Stimulated activated CD4-positive, alpha-beta T cell treated with anti-CD3 and anti-CD28 coated beads, Interleukin-1b, Interleukin-23, amount 100 ng/mL, for 4 hours (primary cell): Measurements from ENCODE around the gene AFDN.

Source experiments
- DNase-seq, 2 donors: peaks; one replicate each; pipeline ENCODE4 v3.0.0-alpha.2; 2020; ENCODE audit warnings: low read depth in 2 of 2

The AFDN gene

GRCh38 chr6:167794161-167795157, 32.3 kb upstream of the AFDN start:
- DNase-seq = no peak

GRCh38 chr6:167795321-167795811, 31.3 kb upstream of the AFDN start:
- DNase-seq = no peak

GRCh38 chr6:167795874-167796191, 30.9 kb upstream of the AFDN start:
- no peak for DNase-seq

- DNase-seq = no peak
Measured at GRCh38 chr6:167796192-167796981, 30.3 kb upstream of the AFDN start.

- DNase-seq = no peak
Measured at GRCh38 chr6:167797011-167797471, 29.7 kb upstream of the AFDN start.

- DNase-seq = no peak
Measured at GRCh38 chr6:167797476-167798265, 29.0 kb upstream of the AFDN start.

GRCh38 chr6:167798453-167798852, 28.3 kb upstream of the AFDN start:
- DNase-seq = no peak

GRCh38 chr6:167799033-167799821, 27.5 kb upstream of the AFDN start:
- DNase-seq = no peak

- no peak for DNase-seq
Measured at GRCh38 chr6:167800549-167800948, 26.2 kb upstream of the AFDN start.

- no peak for DNase-seq
Measured at GRCh38 chr6:167801263-167801662, 25.4 kb upstream of the AFDN start.

- DNase-seq = no peak
Measured at GRCh38 chr6:167802339-167802738, 24.4 kb upstream of the AFDN start.

GRCh38 chr6:167803816-167804215, 22.9 kb upstream of the AFDN start:
- DNase-seq = no peak

- DNase-seq = no peak
Measured at GRCh38 chr6:167804281-167805013, 22.3 kb upstream of the AFDN start.

GRCh38 chr6:167805349-167806060, 21.2 kb upstream of the AFDN start:
- DNase-seq = no peak

- DNase-seq = no peak
Measured at GRCh38 chr6:167806061-167806700, 20.5 kb upstream of the AFDN start.

GRCh38 chr6:167807200-167807599, 19.5 kb upstream of the AFDN start:
- no peak for DNase-seq

- no peak for DNase-seq
Measured at GRCh38 chr6:167807756-167808155, 19.0 kb upstream of the AFDN start.

GRCh38 chr6:167811040-167811439, 15.7 kb upstream of the AFDN start:
- no peak for DNase-seq

GRCh38 chr6:167811442-167812087, 15.1 kb upstream of the AFDN start:
- no peak for DNase-seq
